Uterus (tissue), 4 donors: ENCODE results near the gene ACTA2. TPM values are rescaled to one million over a fixed set of nuclear protein-coding genes. Genes with fewer than 3 reads are reported as not detected.

Source experiments
- DNase-seq, 2 donors: peaks; one replicate each; pipeline ENCODE4 v3.0.0-alpha.2; 2019 to 2020
- H3K27ac ChIP-seq, 2 donors: fragments of 200-600 bp; sonication (generic); 1 replicate in 1 of 2; 2 replicates in 1 of 2; pipeline ENCODE4 v1.5.1; 2016 to 2018
- H3K27me3 ChIP-seq, 2 donors: fragments of 200-600 bp; sonication (generic); one replicate each; pipeline ENCODE4 v1.5.1; 2018 to 2019; ENCODE audit warnings: control low read depth in 1 of 2
- H3K36me3 ChIP-seq, 2 donors: fragments of 200-600 bp; sonication (generic); one replicate each; pipeline ENCODE4 v1.5.1; 2019; ENCODE audit warnings: control low read depth in 1 of 2
- H3K4me1 ChIP-seq, 2 donors: fragments of 200-600 bp; sonication (generic); one replicate each; pipeline ENCODE4 v1.5.1; 2018 to 2019; ENCODE audit warnings: control low read depth in 1 of 2
- H3K4me3 ChIP-seq, 2 donors: fragments of 200-600 bp; sonication (generic); 1 replicate in 1 of 2; 2 replicates in 1 of 2; pipeline ENCODE4 v1.5.1; 2018 to 2019; ENCODE audit warnings: mild to moderate bottlenecking in 1 of 2
- H3K9me3 ChIP-seq, 2 donors: fragments of 200-600 bp; sonication (generic); one replicate each; pipeline ENCODE4 v1.5.1; 2019; ENCODE audit warnings: control low read depth in 1 of 2
- CTCF ChIP-seq, 4 experiments: fragments of 200-600 bp in 2 of 4; fragments of 450-650 bp in 2 of 4; sonication (generic) in 2 of 4; IDR thresholded peaks; one replicate each; pipeline ENCODE4 v1.5.1; 2016 to 2019; ENCODE audit warnings: antibody characterized with exemption in 4 of 4, mild to moderate bottlenecking in 2 of 4, moderate library complexity in 1 of 4
- POLR2A ChIP-seq, 2 donors: fragments of 450-650 bp; IDR thresholded peaks; one replicate each; pipeline ENCODE4 v1.6.1; 2016; ENCODE audit warnings: antibody characterized with exemption in 2 of 2, mild to moderate bottlenecking in 1 of 2, moderate library complexity in 1 of 2
- intact Hi-C: fragments of 100-400 bp; cut with DNase I; formaldehyde crosslinking; loops from one replicate; pipeline ENCODE4 v1.15.1; 2023; ENCODE audit warnings: low total_unique reads
- small RNA-seq: library from RNA; depleted of rRNA; stranded (forward); fragments of <200 nt; gene quantifications from one replicate; pipeline ENCODE3, GENCODE V24; 2016
- total RNA-seq, 4 donors: library from RNA; depleted of rRNA in 3 of 4; stranded (reverse); fragments of >200 nt in 3 of 4; gene quantifications; one replicate each; pipeline versions ENCODE4 v1.1.0 to v1.2.4, GENCODE V29; 2014 to 2023
- donor health status: DM: yes; HTN: yes; CAD: no.

The ACTA2 gene
- total RNA-seq, 4 donors from 2014 or later: 2,685 to 5,347 (median 3,837) TPM

- H3K4me1 ChIP-seq: no peaks in the 10 kb centered on the region
- no peak overlapping the region for H3K4me3 ChIP-seq
- TF ChIP-seq POLR2A (IDR thresholded peaks at IDR 0.05) (no peak), CTCF (IDR thresholded peaks at IDR 0.05) (no peak)
- H3K27ac ChIP-seq: no peak overlapping the region
- intact Hi-C loops: no loop called here
- H3K27me3 ChIP-seq: no peaks in the 10 kb centered on the region
- no peaks in the 10 kb centered on the region for H3K36me3 ChIP-seq
- DNase-seq: no peak
- H3K9me3 ChIP-seq: no peaks in the 10 kb centered on the region
Measured at GRCh38 chr10:88886557-88886956, 66.0 kb downstream of the ACTA2 start.

Small RNA genes lying within 50 kb of the gene (small RNA-seq; reads per million reads assigned to genes)
- gene RF02116: not detected

Other genes with a start within 250 kb of the ACTA2 start
- gene LIPK, start 246.5 kb downstream of the ACTA2 start, total RNA-seq: not detected
- not detected for gene LIPN, start 192.8 kb downstream of the ACTA2 start, total RNA-seq
- not detected for gene LIPM, start 150.0 kb downstream of the ACTA2 start, total RNA-seq
- gene ANKRD22, start 100.9 kb downstream of the ACTA2 start, total RNA-seq: under 1 TPM in 1 of 4 donors, not detected in 3; 0.48 TPM
- 10 to 100 TPM in 1 of 4 donors, 1 to 10 TPM in 3; 3.8 to 23.6 (median 6.5) TPM for gene STAMBPL1, start 72.5 kb downstream of the ACTA2 start, total RNA-seq
- 100 to 1,000 TPM in 1 of 4 donors, 10 to 100 TPM in 3; 14.4 to 133 (median 48.7) TPM for gene FAS, start 38.0 kb upstream of the ACTA2 start, total RNA-seq